NCI-H2029 (cell line): Measurements from ENCODE around the gene TTC39B.
A peak's percentile ranks its signal among the peaks of the same experiment; 100 is the strongest.

Experiments
- DNase-seq: peaks from one replicate; lab custom pipeline; 2025; lab: John Stamatoyannopoulos, UW

TTC39B gene

DNA sequence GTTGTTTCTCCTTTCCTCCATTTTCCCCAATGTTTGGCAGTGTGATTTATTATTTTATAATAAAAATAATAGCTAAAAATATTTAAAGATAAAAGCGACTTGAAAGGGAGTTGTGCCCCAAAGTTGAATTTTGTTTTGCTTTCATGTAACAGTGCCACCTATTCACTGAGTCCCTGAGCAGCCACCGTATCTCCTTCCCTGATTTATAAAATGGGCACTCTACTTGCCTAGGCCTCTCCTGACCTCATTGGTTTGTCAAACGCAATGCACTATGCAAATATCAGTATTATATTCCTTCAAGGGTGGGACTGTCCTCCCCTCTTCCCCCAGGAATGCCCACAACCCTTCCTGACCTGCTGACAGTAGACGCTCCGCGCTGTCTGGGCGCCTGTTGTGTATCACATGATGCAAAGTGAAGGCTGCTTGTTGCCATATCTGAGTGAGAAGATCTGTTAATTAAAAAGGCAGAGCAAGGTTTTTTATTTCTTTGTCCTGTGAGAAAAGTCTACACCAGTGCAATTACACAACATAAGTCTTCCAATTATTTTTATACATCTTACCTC, 81.4 kb downstream of the TTC39B start:
- DNase-seq, result no peak

DNA sequence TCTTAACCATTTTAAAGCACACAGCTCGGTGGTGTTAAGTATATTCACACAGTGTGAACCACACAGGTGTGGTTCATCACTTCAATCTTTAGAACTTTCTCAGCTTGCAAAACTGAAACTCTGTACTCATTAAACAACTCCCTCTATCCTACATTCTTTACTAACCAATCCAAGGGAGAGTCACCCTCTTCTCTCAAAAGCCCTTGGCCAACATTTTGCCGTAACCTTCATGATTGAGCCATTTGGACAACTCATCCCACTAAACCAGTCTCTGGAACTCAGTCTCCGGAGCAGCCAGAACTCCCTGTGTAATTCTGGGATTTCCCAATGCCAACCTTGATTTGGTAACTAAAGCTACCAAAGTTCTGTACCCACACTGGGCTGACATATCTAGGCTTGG, 84.7 kb downstream of the TTC39B start:
- no peak for DNase-seq

DNA sequence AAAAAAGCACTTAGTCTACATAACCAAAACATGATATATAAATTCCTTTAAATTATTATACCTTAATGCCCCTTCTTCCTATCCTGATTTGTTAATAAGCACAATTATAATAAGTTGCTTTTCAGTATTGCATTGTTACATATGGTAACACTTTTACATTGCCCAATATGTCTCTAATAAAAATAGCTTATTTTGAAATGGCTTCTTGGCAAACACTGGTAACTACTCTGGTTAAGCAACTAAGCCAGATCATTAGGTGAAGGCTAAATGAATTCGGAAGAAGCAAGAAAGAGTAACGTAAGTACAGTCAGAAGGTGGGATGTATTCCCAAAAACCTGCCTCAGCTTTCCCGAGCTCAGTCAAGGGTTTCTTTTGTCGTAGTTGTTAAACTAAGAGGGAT, 85.3 kb downstream of the TTC39B start:
- no peak for DNase-seq

DNA sequence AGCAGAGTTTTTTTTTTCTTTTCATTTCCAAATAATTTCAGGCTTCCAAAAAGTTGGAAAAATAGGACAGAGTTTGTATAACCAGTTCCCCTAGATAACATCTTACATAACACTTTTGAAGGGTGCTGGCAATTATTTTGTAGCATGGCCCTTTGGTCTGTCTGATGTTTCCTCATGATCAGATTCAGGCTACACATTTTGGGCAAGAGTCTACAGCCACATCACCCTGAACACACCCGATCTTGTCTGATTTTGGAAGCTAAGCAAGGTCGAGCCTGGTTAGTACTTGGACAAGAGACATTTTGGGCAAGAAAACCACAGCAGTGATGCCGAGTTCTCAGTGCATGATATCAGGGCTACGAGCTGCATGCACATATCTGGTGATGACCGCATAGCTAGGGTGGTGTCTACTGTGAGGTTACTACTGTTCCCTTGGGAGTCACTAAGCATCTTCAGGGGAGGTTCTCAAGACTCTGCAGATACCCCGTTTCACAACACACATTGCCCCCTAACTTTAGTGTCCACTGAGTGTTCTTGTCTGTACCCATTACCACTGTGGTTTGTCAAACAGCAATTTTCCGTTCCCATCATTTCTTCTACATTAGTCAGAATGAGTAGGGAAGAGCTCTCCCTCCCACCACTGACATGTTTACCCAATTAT, 86.2 kb downstream of the TTC39B start:
- DNase-seq, result no peak

DNA sequence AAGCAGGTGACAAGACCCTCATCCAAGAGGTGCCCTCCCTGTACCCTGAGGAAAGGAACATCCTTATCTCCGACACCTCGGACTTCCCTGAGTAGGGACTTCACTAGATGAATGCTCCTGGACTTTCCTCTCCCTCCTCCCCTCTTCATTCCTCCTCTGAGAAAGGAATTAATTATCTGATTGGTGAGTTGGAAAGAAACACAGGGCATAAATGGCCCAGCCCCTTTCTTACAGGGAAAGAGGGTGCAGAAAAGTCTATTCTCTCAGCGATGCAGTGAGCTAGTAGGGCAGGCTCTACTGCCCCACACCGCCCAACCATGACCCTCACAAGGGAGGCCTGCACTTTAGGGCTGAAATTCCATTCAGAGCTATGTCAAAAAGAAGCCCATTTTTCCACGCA, 87.5 kb downstream of the TTC39B start:
- DNase-seq, result no peak

DNA sequence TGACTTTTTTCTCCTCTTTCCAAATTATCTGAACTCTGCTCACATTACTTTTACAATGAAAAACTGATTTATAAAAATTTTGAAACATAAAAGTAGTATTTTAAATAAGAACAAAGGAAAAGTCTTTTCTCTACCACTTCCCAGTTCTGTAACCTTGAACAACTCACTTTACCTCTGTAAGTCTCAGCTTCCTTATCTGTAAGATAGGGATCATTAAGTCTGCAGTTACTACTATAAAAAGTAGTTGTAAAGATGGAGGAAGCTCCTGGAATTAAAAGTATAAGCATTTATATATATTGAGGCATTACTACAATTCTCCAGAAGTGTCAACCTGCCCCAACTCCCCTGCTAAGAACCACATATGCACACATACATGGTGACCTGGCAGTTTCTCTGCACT, 88.0 kb downstream of the TTC39B start:
- no peak for DNase-seq

DNA sequence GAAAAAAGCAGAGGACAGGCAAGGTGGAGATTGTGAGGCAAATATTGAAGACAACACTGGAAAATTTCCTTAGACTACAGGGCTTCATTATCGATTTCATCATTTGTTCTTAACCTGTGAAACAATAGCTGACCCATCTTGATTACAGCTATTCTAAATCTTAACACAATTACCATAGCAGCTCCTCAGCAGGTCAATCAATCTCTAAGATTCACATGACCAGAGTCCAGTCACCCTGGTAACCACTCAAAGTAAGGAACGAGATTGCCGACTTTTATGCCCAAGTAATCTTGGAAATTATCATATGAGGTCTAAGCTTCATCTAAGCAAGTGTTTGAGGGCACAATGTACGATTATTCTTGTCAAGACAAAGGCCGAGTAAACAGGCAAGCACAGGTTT, 93.8 kb downstream of the TTC39B start:
- DNase-seq, result no peak

DNA sequence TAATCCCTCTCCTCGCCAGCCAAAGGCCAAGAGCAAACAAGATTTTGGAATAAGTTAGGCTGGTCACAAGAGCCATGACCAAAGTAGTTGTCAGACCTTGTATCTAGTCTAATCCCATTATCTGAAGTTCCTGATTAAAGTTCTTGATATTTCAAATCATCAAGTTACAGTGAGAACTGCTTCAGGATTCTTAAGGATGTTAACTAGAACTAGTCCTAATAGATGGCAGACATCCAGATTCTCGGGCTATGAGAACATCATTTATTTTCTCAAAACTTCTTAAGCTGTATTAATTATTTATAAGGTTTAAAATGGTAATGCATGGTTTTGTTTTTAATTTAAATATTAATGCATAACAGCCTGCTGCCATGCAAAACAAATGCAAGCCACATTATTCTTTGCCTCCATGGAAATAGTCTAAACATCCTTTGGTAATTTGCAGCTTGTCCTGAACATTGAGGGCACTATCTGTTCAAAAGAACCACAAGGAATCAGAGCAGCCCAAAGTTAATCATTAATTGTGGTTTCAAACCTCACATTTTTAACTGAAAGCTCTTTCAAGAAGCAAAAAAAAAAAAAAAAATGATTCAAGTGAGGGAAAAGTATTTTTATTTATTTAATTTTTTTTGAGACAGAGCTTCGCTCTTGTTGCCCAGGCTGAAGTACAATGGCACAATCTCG, 95.1 kb downstream of the TTC39B start:
- DNase-seq, result no peak

DNA sequence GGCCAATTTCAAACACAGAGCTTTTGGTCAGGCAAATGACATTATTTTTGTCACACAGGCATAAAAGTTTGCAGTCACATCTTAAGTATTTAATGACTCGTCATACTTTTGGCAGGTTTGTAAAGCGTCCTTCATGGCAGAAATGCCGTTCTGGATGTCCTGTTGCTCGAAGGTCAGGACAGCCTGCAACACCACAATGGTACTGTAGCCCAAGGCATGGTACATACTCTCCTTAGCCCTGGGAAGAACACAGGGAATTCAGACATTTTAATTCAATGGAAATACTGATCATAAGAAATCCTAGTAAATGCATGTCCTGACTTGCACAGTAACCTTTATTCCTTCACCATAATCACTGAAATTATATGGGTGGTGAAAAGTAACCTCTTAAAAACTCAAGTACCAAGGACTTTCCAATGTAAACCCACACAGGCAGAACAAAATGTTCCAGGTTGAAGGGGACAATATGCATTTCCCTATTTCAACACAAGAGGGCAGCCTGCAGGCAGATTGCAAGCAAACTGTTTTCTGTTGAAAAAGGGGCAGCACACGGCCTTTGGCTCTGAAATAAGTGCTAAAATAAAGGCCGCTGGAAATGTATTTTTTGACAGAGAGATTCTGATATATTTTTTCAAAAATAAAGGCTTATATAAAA, 95.7 kb downstream of the TTC39B start:
- no peak for DNase-seq

DNA sequence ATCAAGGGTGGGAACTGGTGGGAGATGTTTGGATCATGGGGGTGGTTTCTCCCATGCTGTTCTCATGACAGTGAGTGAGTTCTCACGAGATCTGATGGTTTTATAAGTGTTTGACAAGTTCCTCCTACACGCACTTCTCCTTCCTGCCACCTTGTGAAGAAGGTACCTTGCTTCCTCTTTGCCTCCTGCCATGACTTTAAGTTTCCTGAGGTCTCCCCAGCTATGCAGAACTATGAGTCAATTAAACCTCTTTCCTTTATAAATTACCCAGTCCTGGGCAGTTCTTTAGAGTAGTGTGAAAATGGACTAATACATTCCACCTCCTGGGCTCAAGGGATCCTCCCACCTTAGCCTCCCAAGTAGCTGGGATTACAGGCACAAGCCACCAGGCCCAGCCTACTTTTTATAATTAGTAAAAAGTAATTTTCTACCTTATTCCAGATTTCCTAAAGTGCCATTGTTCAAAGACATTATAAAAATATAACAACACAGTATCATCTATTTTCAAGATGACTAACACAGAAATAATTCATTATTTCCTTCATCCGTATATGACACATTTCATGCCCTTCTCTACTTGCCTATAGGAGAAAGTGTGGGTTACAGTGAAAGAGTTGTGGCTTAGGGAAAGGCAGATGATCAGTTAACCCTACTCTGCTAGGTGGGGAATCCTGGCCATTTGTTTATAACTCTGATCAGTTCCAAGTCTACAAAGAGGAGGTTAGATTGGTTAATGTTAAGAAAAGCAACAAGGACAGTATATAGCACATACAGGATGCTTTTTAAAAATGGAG, 99.9 kb downstream of the TTC39B start:
- no peak for DNase-seq

DNA sequence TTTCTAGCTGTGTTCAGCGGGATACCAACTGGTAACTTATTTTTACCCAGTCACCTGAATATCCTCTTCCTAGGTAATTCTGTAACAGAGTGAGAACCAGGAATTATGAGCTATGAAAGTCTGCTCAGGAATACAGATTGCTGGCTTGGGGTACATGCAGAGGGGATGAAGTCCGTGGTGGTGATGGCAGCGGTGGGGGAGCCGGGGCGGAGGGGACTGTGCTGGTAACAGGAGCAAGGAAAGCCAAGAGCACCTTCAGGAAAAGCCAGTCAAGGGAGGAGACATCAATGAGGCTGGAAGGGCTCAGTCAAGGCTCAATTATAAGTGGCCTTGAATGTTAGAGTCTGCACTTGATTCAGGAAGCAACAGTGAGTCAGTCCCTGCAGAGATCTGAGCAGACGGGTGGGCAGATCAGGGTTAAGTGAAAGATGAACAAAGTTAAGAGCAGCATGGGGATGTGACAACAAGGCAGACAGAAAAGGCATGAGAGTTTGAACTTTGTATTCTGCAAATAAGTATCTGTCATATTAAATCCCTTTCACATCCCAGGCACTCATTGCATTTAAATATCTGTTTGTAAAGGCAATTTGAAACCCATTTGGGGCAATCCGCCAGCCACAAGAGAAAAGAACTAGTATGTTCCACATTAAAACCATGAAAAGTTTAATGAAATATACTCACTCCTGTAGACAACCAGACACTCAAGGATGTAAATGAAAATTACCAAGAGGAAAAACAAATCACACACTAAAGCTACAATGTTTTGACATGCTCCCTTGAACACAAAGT, 101.2 kb downstream of the TTC39B start:
- no peak for DNase-seq

DNA sequence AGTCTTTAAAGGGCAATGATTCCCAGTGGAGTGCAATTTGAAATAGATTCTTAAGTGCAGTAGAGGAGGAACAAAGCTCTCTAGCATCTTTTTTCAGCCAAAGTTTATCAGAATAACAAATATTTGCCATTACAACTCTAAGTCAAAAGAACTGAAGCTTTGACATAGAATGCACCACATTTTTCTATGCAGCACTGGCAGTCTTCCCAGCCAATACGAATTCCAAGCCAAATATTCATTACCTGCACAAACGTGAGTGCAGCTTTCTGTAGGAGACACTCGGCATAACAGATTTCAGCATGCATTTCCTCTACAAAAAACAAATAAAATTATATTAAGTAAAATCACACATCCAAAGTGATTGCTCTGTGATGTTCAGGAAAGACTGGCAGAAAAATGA, 103.4 kb downstream of the TTC39B start:
- DNase-seq, result no peak

DNA sequence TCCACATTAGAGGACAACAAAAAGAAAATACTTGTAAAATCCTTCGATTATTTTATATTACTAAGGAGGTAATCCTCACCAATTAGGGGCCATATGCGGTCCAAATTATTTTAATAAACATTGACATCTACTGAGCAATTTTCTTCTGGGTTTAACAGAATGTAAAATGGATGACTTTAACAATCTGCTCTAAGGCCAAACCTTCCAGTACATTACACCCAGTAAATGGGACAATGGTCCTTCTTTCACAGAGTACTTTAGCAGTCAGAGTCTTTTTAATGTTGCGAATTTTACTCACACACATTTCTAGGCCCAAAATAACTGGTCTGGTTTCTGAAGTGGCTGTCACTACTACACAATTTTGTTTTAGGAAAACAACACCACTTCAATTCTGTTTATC, 106.9 kb downstream of the TTC39B start:
- no peak for DNase-seq

DNA sequence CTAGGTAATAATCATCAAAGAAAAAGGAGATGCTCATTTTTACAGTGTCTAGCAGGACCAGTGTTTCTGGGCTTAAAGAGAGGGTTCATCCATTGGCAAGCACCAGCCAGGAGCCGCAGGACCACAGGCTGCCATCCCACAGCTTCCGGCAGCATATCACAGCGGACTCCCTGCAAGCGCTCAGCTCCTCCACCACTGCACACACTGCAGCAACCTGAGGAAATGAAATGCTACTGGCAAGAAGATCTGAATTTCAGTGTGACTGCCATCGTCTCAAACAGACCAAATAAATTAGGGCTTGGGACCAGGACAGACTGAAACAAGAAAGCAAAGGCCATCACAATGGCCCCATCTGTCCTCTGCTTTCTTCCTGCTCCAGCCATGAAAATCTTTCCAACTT, 114.2 kb downstream of the TTC39B start:
- no peak for DNase-seq

DNA sequence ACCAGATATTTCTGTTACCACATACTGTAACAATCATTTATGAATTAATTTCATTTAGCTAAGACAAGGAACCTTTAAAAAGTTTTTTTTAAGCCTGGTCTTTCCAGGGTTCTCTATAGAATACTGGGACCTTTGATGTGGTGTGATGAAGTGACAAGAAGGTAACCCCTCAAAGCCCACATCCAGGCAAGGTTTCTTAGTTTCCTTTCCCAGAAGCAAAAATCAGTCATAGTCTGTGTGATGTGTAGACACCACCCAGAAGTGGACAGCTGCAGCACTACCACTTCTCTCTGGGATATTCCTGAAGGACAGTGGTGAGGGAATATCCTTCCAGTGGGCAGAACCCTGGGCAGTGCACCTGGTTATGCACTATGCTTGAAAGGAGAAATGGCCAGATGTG, 115.6 kb downstream of the TTC39B start:
- no peak for DNase-seq

DNA sequence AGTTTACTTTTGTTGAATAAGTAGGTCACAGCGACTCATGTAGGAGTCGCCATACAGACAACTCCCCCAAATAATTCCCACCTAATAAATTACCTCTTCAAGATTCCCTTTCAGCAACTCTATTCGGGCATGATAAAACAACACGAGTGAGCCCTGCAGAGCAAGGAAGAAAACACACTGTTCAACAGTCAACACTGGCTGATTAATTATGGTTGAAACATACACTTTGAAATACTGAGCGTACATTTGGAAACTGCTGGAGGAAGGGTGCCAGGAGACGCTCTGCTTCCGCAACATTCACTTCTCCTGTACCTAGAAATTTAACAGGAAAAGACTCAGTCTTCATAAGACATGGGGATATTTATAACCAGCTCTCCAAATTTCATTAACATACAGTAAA, 117.5 kb downstream of the TTC39B start:
- DNase-seq, result no peak

DNA sequence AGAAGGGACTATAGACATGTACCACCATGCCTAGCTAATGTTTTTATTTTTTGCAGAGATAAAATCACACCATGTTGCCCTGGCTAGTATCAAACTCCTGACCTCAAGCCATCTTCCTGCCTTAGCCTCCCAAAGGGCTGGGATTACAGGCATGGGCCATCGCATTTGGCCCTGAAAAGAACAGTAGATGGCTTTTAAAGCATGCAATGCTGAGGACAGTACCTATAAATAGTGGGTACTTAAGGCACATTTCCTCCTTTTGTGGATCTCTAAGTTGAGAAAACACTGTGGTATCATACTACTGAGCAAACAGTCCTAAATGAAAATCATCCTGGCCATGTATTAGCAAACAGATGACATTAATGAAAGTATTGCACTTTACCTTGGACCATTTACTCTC, 119.4 kb downstream of the TTC39B start:
- DNase-seq, result peak; percentile 5

DNA sequence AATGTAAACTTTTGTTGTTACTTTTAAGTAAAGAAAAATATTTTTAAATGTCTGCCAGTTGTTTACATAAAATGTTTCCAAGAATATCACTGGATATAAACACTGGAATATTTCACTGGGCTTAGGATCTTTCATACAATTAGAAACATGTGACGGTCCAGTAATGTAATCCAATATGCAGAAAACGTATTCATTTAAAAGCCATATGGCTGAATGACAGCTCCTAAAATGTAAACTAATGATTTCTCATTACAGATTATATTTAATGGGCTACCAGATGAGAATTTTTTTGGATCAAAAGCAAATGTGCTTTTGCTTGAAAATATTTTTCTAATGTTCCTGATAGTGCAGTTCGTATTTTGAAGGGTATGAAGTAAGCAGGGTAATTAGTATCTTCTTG, 124.3 kb downstream of the TTC39B start:
- DNase-seq, result no peak

DNA sequence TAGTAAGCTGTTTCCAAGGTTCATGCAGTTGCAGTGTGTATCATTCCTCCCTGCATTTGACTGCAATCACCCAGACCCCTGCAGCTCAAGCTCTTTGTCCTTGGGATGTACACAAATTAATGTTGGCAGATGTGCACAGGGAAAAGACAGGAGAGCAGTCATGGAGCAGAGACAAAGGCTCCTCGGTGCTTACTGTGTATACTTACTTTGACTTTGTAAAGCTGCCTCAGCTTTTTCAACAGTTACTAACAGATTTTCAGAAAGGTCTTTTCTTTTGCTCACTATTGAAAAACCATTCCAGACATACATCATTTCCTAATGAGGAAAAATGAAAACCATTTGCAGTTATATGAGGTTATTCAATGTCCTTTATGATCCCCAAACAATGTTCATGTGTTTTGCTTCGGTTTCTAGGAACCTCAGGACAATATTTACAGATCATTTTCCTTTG, 124.9 kb downstream of the TTC39B start:
- DNase-seq, result no peak

DNA sequence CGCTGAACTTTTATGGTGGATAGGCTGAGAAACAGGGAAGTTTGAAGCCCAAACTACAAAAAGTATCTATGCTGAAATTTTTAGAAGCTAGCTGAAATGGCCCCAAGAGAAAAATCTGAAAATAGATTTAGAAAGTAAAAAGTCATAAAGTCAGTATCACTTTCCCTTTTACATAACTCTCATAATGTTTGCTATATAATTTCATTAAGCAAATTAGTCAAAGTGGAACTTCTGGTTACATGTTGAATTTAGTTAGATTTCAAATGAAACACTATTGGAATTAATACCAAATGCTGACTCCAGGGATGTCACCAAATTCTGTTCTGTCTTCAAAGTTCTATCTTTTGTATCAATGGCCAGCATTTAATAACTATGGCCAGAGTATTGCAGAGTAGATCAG, 126.9 kb downstream of the TTC39B start:
- DNase-seq, result no peak

DNA sequence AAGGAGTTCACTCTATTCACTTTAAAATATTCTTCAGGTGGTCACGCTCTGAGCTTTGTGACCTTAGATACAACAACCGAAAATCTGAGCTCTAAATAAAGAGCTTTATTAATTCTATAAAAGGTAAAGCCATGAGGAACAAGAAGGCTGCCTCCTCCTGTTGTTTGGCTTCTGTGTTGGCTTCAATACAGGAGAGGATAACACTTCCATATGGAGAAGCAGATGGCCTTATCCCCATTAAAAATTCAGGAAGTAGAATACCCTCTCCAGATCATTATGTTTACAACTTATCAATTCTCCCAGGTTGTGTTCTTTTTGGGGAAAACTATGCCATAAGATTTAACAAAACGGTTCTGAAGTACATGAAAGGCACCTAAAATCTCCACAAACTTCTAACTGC, 128.4 kb downstream of the TTC39B start:
- DNase-seq, result no peak

DNA sequence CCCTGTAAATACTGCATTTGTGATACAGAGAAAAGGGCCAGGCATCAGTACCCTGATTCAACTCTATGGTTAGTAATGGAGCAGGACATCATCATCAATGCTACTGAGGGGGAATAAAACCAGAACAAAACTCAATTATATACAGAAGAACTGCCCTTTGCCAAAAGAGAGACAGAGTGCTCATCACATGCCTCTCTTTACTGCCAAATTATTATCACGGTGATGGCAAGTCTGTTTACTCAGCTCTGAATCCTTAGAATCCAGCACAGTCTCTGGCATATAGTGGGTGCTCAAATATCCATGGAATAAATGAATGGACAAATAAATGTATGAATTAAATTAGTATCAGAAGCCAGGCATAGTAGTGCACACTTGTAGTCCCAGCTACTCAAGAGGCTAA, 130.2 kb downstream of the TTC39B start:
- no peak for DNase-seq
